Fibroblast of lung (primary cell): ENCODE results near the gene MAK. TPM values are rescaled to one million over a fixed set of nuclear protein-coding genes. Genes with fewer than 3 reads are reported as not detected.
"Not testable (repeated sequence)": the region's sequence is repeated elsewhere in the genome, so short reads cannot be mapped to it uniquely, and the experiment has no call there.

Experiments
- DNase-seq, 2 donors: peaks; one replicate each; pipeline versions ENCODE4 v3.0.0 to v3.0.0-alpha.2; 2010; ENCODE audit warnings: low read depth in 2 of 2
- H2AFZ ChIP-seq: 2 replicates; pipeline ENCODE4 v1.5.1; 2012; ENCODE audit warnings: low read length, control low read depth, inconsistent platforms
- H3K27ac ChIP-seq: 2 replicates; pipeline ENCODE4 v1.5.1; 2011; ENCODE audit warnings: low read length, control low read depth; ENCODE audit not compliant: insufficient read depth
- H3K27me3 ChIP-seq: 2 replicates; pipeline ENCODE4 v1.5.1; 2011; ENCODE audit warnings: mild to moderate bottlenecking, low read length; ENCODE audit not compliant: control insufficient read depth, insufficient read depth
- H3K36me3 ChIP-seq: 2 replicates; pipeline ENCODE4 v1.5.1; 2011; ENCODE audit warnings: low read length; ENCODE audit not compliant: control insufficient read depth, insufficient read depth
- H3K4me1 ChIP-seq: 2 replicates; pipeline ENCODE4 v1.5.1; 2011; ENCODE audit warnings: low read length; ENCODE audit not compliant: control insufficient read depth, insufficient read depth; ENCODE audit errors: extremely low read depth
- H3K4me2 ChIP-seq: 2 replicates; pipeline ENCODE4 v1.5.1; 2011; ENCODE audit warnings: low read length, control low read depth; ENCODE audit not compliant: insufficient read depth; ENCODE audit errors: extremely low read depth
- H3K4me3 ChIP-seq, 4 experiments: fragments of 200-600 bp in 1 of 4; sonication (generic) in 1 of 4; replicated peaks in 1 of 4; 2 replicates each; pipeline ENCODE4 v1.5.1; 2011 to 2016; ENCODE audit warnings: low read length in 4 of 4, low read depth in 3 of 4, mild to moderate bottlenecking in 3 of 4, control low read depth in 2 of 4, inconsistent platforms in 1 of 4, mixed read lengths in 1 of 4; ENCODE audit not compliant: insufficient read depth in 1 of 4; ENCODE audit errors: control extremely low read depth in 1 of 4
- H3K79me2 ChIP-seq: 2 replicates; pipeline ENCODE4 v1.5.1; 2012; ENCODE audit warnings: mild to moderate bottlenecking, low read length, inconsistent platforms; ENCODE audit not compliant: control insufficient read depth, insufficient read depth
- H3K9ac ChIP-seq: 2 replicates; pipeline ENCODE4 v1.5.1; 2011; ENCODE audit warnings: mild to moderate bottlenecking, low read length, control low read depth; ENCODE audit not compliant: insufficient read depth
- H3K9me3 ChIP-seq: 2 replicates; pipeline ENCODE4 v1.5.1; 2012; ENCODE audit warnings: low read depth, low read length; ENCODE audit not compliant: control insufficient read depth, insufficient read depth
- H4K20me1 ChIP-seq: 2 replicates; pipeline ENCODE4 v1.5.1; 2011; ENCODE audit warnings: low read length; ENCODE audit not compliant: control insufficient read depth, insufficient read depth; ENCODE audit errors: extremely low read depth
- EZH2 ChIP-seq: IDR thresholded peaks from 2 replicates; pipeline ENCODE4 v1.5.1; 2012; ENCODE audit warnings: low read length, control low read depth, mild to moderate bottlenecking; ENCODE audit errors: missing control alignments
- polyA plus RNA-seq, 2 donors: library from polyadenylated mRNA; depleted of rRNA in 1 of 2; stranded (reverse) in 1 of 2; unstranded in 1 of 2; fragments of >200 nt; gene quantifications; 2 replicates each; pipeline ENCODE4 v1.2.1, GENCODE V29; 2011 to 2012; ENCODE audit warnings: missing spikeins in 1 of 2
- total RNA-seq: library from RNA; depleted of rRNA; stranded (reverse); fragments of >200 nt; gene quantifications from 2 replicates; pipeline ENCODE4 v1.2.1, GENCODE V29; 2014
- TF ChIP-seq, protein P1 (sequence below), 2 donors: IDR thresholded peaks in 1 of 2; conservative IDR thresholded peaks in 1 of 2; 1 replicate in 1 of 2; 2 replicates in 1 of 2; pipeline ENCODE4 v1.5.1; 2011 to 2012; ENCODE audit warnings: low read length in 2 of 2, control low read depth in 1 of 2, inconsistent platforms in 1 of 2, low read depth in 1 of 2, mild to moderate bottlenecking in 1 of 2

Gene MAK
- total and polyA plus RNA-seq, 2 donors (not counting 1 experiment from before 2014, with no cell fraction given) = 0.01 TPM; not detected in 1

DNA sequence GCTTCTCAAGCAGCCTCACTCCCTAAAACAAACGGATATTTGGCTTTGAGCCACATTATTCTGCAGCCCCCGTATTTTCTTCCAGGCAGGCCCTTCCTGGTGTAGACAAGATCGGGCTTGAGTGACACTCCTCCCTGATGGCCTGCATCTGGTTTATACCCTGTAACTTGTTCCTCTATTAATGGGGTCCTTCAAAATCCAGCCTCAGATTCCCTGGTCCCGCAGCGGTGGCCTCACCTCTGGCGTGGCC, 115.8 kb downstream of the MAK start:
- H3K79me2 ChIP-seq = peaks cover 13% of the 10 kb centered on the region
- peak overlapping the region; percentile 86 for H3K4me2 ChIP-seq
- H3K9me3 ChIP-seq = no peaks in the 10 kb centered on the region
- H3K27ac ChIP-seq = peak overlapping the region; percentile 83
- H4K20me1 ChIP-seq = no peaks in the 10 kb centered on the region
- H3K4me3 ChIP-seq = peak overlapping the region; percentile 69 to 91 (median 82)
- H3K27me3 ChIP-seq = no peaks in the 10 kb centered on the region
- peak overlapping the region; percentile 93 for H2AFZ ChIP-seq
- DNase-seq = no peak
- H3K9ac ChIP-seq = peak overlapping the region; percentile 40
- TF ChIP-seq EZH2 = no peak
- TF ChIP-seq, protein P1, sequence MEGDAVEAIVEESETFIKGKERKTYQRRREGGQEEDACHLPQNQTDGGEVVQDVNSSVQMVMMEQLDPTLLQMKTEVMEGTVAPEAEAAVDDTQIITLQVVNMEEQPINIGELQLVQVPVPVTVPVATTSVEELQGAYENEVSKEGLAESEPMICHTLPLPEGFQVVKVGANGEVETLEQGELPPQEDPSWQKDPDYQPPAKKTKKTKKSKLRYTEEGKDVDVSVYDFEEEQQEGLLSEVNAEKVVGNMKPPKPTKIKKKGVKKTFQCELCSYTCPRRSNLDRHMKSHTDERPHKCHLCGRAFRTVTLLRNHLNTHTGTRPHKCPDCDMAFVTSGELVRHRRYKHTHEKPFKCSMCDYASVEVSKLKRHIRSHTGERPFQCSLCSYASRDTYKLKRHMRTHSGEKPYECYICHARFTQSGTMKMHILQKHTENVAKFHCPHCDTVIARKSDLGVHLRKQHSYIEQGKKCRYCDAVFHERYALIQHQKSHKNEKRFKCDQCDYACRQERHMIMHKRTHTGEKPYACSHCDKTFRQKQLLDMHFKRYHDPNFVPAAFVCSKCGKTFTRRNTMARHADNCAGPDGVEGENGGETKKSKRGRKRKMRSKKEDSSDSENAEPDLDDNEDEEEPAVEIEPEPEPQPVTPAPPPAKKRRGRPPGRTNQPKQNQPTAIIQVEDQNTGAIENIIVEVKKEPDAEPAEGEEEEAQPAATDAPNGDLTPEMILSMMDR (conservative IDR thresholded peaks at IDR 0.05 in 1 of 2, IDR thresholded peaks at IDR 0.05 in 1 of 2; ENCODE audit: low read depth in 1 of 2, low read length in 2 of 2) = no peak
- no peaks in the 10 kb centered on the region for H3K4me1 ChIP-seq
- peaks cover 2% of the 10 kb centered on the region for H3K36me3 ChIP-seq

DNA sequence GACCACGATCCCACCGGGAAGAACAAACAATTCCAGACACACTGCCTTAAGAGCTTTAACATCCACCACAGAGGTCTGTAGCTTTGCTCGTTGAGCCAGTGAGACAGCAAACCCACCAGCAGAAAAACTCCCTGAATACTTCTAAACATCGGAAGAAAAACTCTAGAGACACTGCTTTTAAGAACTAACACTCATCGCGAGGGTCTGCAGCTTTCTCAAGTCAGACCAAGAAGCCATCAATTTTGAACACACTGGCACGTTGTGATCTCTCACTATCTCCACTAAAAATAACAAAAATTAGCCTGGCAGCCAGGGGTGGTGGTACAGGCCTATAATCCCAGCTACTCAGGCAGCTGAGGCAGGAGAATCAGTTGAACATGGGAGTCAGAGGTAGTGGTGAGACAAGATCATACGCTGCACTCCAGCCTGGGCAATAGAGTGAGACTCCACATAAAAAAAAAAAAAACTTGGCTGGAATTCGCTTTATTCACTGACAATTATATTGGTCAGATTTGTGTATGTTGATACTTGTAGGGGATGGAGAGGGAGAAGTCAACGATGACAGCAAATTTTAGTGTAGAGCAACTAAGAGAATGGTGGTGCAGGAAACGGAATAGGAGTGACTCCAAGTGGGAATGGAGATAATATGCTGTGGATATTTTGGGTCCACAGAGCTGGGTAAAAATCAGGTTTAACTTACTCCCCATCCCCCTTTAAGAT, 116.3 kb downstream of the MAK start:
- Histone ChIP-seq H2AFZ (peak overlapping the region; percentile 93), H3K4me2 (peak overlapping the region; percentile 86), H3K79me2 (peaks cover 13% of the 10 kb centered on the region), H3K9ac (peak overlapping the region; percentile 40), H3K4me3 (peak overlapping the region; percentile 69 to 91 (median 82)), H3K27ac (peak overlapping the region; percentile 83), H3K4me1 (no peaks in the 10 kb centered on the region), H3K36me3 (peaks cover 2% of the 10 kb centered on the region), H3K27me3 (no peaks in the 10 kb centered on the region), H4K20me1 (no peaks in the 10 kb centered on the region), H3K9me3 (no peaks in the 10 kb centered on the region)
- DNase-seq = no peak
- no peak for TF ChIP-seq EZH2
- TF ChIP-seq, protein P1 (conservative IDR thresholded peaks at IDR 0.05 in 1 of 2, IDR thresholded peaks at IDR 0.05 in 1 of 2; ENCODE audit: low read depth in 1 of 2, low read length in 2 of 2) = no peak

DNA sequence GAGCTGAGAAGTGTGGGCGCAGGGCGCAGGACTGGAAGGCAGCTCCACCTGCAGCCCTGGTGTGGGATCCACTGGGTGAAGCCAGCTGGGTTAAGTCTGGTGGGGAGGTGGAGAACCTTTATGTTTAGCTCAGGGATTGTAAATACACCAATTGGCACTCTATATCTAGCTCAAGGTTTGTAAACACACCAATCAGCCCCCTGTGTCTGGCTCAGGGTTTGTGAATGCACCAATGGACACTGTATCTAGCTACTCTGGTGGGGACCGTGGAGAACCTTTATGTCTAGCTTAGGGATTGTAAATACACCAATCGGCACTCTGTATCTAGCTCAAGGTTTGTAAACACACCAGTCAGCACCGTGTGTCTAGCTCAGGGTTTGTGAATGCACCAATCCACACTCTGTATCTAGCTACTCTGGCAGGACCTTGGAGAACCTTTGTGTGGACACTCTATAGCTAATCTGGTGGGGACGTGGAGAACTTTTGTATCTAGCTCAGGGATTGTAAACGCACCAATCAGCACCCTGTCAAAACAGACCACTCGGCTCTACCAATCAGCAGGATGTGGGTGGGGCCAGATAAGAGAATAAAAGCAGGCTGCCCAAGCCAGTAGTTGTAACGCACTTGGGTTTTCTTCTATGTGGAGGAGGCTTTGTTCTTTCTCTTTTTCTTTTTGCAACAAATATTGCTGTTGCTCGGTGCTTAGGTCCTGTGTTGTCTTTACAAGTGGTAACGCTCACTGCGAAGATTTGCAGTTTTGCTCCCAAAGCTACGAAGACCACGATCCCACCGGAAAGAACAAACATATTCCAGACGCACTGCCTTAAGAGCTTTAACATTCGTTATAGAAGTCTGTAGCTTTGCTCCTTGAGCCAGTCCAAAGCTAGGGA, 117.1 kb downstream of the MAK start:
- H3K36me3 ChIP-seq, DNase-seq, H4K20me1 ChIP-seq, H3K27me3 ChIP-seq, H3K9ac ChIP-seq, H3K9me3 ChIP-seq, H3K4me1 ChIP-seq, H3K27ac ChIP-seq: not testable (repeated sequence)
- H2AFZ ChIP-seq = peak overlapping the region; percentile 16
- H3K4me2 ChIP-seq = peak overlapping the region; percentile 42
- peaks cover 13% of the 10 kb centered on the region for H3K79me2 ChIP-seq
- H3K4me3 ChIP-seq = peak overlapping the region in 2 of 4 experiments; percentile 10 to 67
